Subcutaneous adipose tissue (tissue), 4 donors: ENCODE results near the gene HMGCL. TPM values are rescaled to one million over a fixed set of nuclear protein-coding genes. Genes with fewer than 3 reads are reported as not detected.

Experiments
- CTCF ChIP-seq: fragments of 450-650 bp; IDR thresholded peaks from one replicate; pipeline ENCODE4 v1.5.1; 2016; ENCODE audit warnings: low read depth, mild to moderate bottlenecking, control low read depth, antibody characterized with exemption, moderate library complexity
- total RNA-seq, 4 donors: library from RNA; depleted of rRNA; stranded (reverse); fragments of >200 nt; gene quantifications; one replicate each; pipeline ENCODE4 v1.1.0, GENCODE V29; 2016

HMGCL gene
- total RNA-seq, 4 donors from 2014 or later = 23.0 to 66.1 (median 40.8) TPM

- TF ChIP-seq CTCF = no peak
Measured at GRCh38 chr1:23864801-23865542, 39.7 kb upstream of the HMGCL start.

GRCh38 chr1:23862640-23863039 lies 37.4 kb upstream of the HMGCL start:
- TF ChIP-seq CTCF = no peak

- TF ChIP-seq CTCF = no peak
Measured at GRCh38 chr1:23854568-23854967, 29.3 kb upstream of the HMGCL start.

- TF ChIP-seq CTCF = no peak
Measured at GRCh38 chr1:23848673-23849616, 23.7 kb upstream of the HMGCL start.

GRCh38 chr1:23845163-23845562 lies 19.9 kb upstream of the HMGCL start:
- no peak for TF ChIP-seq CTCF

- TF ChIP-seq CTCF = no peak
Measured at GRCh38 chr1:23843644-23844043, 18.4 kb upstream of the HMGCL start.

GRCh38 chr1:23838401-23838866 lies 13.2 kb upstream of the HMGCL start:
- no peak for TF ChIP-seq CTCF
